PC-3 (cell line): ENCODE results near the gene PDIA6.

Experiments used
- EZH2 ChIP-seq: fragments of 300-600 bp; sonication (generic); IDR thresholded peaks from one replicate; pipeline ENCODE4 v1.6.1; 2017; ENCODE audit warnings: antibody characterized with exemption, mild to moderate bottlenecking, low read length; ENCODE audit not compliant: unreplicated experiment
- EZH2phosphoT487 ChIP-seq: fragments of 300-600 bp; sonication (generic); IDR thresholded peaks from 2 replicates; pipeline ENCODE4 v1.6.1; 2018; ENCODE audit warnings: mild to moderate bottlenecking, antibody characterized with exemption, low read length, borderline replicate concordance
- TF ChIP-seq, protein P1 (sequence below): fragments of 300-600 bp; sonication (generic); conservative IDR thresholded peaks from 2 replicates; pipeline ENCODE4 v1.5.1; 2017; ENCODE audit warnings: antibody characterized with exemption, low read depth, mild to moderate bottlenecking, low read length

GRCh38 chr2:10775831-10776230, 36.8 kb downstream of the PDIA6 start:
- TF ChIP-seq, protein P1, sequence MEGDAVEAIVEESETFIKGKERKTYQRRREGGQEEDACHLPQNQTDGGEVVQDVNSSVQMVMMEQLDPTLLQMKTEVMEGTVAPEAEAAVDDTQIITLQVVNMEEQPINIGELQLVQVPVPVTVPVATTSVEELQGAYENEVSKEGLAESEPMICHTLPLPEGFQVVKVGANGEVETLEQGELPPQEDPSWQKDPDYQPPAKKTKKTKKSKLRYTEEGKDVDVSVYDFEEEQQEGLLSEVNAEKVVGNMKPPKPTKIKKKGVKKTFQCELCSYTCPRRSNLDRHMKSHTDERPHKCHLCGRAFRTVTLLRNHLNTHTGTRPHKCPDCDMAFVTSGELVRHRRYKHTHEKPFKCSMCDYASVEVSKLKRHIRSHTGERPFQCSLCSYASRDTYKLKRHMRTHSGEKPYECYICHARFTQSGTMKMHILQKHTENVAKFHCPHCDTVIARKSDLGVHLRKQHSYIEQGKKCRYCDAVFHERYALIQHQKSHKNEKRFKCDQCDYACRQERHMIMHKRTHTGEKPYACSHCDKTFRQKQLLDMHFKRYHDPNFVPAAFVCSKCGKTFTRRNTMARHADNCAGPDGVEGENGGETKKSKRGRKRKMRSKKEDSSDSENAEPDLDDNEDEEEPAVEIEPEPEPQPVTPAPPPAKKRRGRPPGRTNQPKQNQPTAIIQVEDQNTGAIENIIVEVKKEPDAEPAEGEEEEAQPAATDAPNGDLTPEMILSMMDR = no peak
- TF ChIP-seq EZH2phosphoT487 = no peak
- no peak for TF ChIP-seq EZH2
